HG02852 (cell line): ENCODE measurements around the gene VAC14.

Experiments used
- ATAC-seq: cut with Tn5 transposase; IDR thresholded peaks from one replicate; pipeline ENCODE4 v1.9.1; 2021; ENCODE audit warnings: mild to moderate bottlenecking, moderate library complexity; ENCODE audit not compliant: unreplicated experiment

The VAC14 gene

GRCh38 chr16:70765491-70765890 is 35.5 kb downstream of the VAC14 start:
- no peak for ATAC-seq

DNA sequence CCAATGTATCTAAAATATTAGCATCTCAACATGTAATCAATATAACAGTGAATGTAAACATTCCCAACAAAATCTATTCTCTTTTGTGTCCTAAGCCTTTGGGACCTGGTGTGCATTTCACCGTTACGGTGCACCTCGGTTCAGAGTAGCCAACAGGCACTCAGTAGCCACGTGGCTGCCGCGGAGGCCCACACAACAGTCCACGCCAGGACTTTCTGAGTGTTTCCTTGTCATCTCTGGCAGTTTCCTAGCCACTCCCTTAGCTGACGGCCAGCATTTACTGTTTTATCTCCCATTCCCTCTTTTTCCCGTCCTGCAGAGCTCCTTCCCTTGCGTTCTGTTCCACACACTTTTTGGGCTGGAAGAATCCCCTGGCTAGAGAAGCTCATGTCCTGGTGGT is 36.3 kb downstream of the VAC14 start:
- ATAC-seq = no peak

- ATAC-seq = no peak
Measured at GRCh38 chr16:70760221-70760620, 40.7 kb downstream of the VAC14 start.

- ATAC-seq = no peak
Measured at GRCh38 chr16:70759666-70760065, 41.3 kb downstream of the VAC14 start.

GRCh38 chr16:70758786-70759185 is 42.2 kb downstream of the VAC14 start:
- no peak for ATAC-seq

DNA sequence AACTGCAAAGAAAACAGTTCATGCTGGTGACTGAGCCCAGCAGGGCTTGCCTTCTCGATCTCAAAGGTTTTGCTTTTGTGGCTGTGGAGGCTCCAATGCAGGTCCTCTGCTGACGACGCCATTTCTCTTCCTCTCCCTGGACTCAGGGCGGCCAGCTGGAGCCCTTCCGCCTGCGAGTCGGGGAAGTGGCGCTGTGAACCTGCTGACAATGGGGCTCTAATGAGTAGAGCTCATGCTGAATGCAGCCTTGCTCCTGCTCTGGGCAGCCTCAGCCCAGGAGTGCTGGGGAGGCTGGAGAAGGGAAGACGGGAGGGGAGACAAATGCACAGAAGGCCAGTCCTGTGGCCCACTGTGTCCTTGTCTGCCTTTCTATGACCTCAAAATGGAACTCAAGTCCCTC is 43.8 kb downstream of the VAC14 start:
- no peak for ATAC-seq

DNA sequence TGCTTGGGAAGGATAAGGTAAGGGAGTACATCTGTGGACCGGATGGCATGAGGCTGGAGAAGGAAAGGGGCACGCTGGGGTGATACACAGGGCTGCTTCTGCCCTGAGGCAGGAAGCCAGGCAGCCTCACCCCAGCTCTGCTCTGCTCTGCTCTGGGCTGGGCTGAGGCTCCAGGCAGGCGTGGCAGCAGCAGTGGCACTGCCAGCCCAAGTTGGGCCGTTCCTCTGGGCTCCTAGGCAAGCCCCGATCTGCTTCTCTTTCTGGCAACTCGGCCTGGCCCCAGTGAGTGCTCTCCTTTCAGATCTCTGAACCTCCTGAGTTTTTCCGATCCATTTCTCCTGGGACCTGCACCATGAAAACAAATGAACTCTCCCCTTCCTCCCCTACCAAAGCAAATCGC is 44.9 kb downstream of the VAC14 start:
- no peak for ATAC-seq

DNA sequence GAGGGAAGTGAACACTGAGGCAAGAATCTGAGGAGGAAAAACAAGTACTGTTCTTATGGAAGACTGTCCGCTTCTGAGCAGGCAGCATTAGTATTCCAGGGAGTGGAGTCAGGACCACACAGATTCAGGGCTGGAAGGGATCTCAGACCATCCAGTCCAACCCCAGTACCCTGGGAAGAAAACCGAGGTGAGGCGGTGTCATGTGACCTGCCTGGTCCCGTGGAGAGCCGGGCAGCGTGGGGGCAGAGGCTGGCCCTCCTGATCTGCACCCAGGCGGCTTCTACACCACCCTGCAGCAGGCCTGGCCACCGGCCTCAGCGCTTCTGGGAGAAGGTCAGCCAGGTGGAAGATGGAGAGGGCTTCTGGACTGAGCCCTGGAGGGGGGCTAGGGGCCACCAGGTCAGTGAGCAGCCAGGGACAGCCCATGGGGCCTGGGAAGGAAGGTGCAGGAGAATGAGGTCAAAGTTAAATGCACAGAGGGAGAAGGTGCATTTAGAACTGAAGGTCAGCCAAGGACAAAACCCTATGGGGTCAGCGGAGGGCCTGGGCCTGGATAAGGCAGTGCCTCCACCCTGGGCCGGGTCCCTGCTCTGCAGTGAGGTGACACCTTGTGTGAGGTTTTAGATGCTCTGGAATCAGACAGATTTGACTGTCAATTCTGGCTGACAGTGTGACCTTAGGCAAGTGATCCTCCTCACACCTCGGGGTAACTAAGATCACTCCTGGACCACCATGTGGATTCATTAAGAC is 45.9 kb downstream of the VAC14 start:
- no peak for ATAC-seq

- no peak for ATAC-seq
Measured at GRCh38 chr16:70754371-70754770, 46.6 kb downstream of the VAC14 start.

- ATAC-seq = no peak
Measured at GRCh38 chr16:70753694-70754325, 47.1 kb downstream of the VAC14 start.

DNA sequence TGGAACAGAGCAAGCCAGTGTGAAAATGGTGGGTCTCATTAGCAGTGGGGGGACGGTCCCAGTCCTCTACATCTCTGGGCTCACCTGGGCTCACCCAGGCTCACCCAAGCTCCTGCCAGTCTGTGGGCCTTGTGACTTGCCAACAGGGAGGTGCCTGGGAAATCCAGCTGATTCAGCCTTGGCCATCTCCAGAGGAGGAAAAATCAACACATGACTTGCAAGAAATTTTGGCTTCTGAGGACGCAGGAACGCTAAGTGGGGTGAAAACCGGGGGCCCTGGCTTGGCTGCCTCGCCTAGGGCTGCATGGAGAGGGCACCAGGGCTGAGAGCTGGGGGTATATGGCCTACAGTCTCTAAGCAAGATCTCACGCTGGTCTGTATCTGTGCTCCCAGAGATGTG is 47.7 kb downstream of the VAC14 start:
- no peak for ATAC-seq

GRCh38 chr16:70752426-70752825 is 48.5 kb downstream of the VAC14 start:
- no peak for ATAC-seq

GRCh38 chr16:70751593-70751992 is 49.4 kb downstream of the VAC14 start:
- ATAC-seq = no peak

GRCh38 chr16:70750893-70751467 is 50.0 kb downstream of the VAC14 start:
- no peak for ATAC-seq

GRCh38 chr16:70749681-70750601 is 51.0 kb downstream of the VAC14 start:
- no peak for ATAC-seq

DNA sequence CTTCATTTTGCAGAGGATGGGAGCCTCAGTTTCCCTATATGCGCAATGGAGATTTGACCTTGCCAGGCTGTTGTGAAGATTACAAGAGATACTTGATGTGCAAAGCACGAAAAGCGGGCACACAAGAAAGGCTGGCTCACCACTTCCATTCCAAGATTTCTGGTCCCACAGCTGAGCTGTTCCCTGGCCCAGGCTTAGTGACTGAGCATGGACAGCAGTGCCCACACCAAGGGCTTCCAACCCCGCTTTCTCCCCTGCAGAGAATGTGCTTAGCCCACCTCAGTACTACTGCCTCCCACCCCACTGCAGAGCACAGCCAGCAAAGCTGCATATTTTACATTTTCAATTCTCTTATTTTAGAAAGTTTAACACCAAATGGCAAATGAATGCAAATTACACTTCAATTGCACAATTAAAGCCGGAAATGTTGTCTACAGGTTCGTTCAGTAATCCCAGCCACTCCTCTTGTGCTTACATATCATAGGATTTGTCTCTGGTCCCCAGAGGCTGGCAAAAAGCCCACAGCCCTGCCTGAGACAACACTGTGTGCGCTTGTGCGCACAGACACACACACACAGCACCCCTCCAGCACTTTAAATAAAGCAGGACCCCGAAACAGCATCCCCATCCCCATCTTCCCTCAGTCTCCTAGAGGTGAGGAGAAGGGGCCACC is 51.8 kb downstream of the VAC14 start:
- ATAC-seq = no peak

DNA sequence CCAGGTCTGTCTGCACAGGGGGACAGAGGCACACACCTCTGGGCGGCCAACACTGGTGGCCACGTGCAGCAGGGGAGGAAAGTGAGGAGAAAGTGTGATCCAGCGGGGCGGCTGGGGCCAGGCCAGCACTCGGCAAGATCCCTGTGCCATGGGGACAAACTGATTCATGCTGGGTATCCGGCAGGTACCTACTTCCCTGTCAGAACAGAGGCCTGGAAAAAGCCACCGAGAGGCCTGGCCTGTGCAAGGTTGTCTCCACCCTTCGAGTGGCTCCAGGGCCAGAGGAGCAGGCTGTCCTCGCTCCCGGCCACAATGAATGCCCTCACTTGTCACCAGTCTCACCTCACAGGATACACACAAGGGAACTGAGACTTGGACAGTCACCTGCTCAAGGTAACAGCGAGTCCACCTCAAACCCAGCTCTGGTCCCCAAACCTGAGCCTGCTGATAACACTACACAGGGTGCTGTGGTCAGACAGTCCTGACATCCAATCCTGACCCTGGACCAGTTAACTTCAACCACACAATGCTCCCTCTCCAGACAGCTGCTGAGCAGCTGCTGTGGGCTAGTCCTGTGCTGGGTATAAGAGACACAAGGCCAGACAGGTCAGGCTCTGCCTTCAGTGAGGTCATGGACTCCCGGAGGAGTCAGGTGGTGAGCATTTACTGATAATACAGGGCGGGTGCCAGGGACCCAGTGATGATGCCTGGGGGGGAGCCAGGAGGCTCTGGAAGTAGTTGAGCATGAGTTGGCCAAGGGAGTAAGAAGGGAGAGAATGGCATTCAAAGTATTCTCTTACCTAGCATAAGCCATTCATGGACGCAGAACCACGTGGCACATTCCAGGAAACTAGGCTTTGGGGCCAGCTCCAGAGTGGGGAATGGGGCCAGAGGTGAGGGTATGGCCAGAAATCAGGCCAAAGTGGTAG is 53.0 kb downstream of the VAC14 start:
- no peak for ATAC-seq

DNA sequence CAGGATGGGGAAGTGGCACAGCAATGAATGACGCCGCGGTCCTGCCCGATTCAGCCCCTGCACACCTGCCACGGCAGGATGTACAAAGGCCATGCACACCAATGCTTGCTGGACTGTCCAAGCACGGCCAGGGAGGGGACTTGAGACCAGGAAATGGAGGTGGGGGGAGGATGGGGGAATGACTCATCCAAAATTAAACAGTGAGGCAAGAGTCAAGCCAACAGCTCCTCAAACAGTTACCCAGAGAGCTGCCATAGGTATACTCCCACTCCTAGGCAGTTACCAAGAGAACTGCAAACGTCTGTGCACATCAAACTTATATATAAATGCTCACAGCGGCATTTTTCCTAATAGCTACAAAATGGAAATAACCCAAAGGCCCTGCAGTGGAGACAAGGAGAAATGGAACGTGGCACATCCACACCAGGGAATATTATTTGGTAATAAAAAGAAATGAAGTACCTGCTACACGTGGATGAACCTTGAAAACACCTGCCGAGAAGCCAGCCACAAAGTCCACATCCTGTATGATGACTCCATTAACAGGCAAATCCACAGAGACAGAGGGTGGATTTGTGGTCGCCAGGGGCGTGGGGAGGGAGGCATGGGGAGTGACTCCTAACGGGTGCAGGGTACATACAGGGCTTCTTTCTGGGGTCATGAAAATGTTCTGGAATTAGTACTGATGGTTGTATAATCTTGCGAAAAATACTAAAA is 54.1 kb downstream of the VAC14 start:
- no peak for ATAC-seq
